K562 (cell line): ENCODE data around the gene NPDC1. TPM values are rescaled to one million over a fixed set of nuclear protein-coding genes. Genes with fewer than 3 reads are reported as not detected.

Source experiments
- ATAC-seq: fragments of 200-7000 bp; cut with Tn5 transposase; 3 replicates; pipeline ENCODE4 v1.9.1; 2020; ENCODE audit warnings: moderate library complexity
- BruUV-seq: library from RNA; stranded (reverse); fragments of 400-500 nt; replicated peaks from 2 replicates; lab custom pipeline; 2021; lab: Mats Ljungman, UMichigan
- CTCF ChIA-PET: fragments of 300-600 bp; formaldehyde crosslinking; extraction: SDS; loops from one replicate; lab custom pipeline; 2021; ENCODE audit warnings: low intra/inter-chr PET ratio; lab: Yijun Ruan, JAX
- POLR2A ChIA-PET: fragments of 300-600, 350-650 bp; sonication (Branson Sonifier 250); formaldehyde crosslinking; extraction: SDS; loops from one replicate; lab custom pipeline; 2021; ENCODE audit warnings: antibody characterized with exemption, inconsistent platforms; lab: Yijun Ruan, JAX
- DNase-seq, 4 experiments: peaks; one replicate each; pipeline versions ENCODE4 v3.0.0 to v3.0.0-alpha.2; 2011 to 2018; ENCODE audit warnings: low spot score in 3 of 4, mixed read lengths in 3 of 4; ENCODE audit errors: extremely low read depth in 1 of 4
- FAIRE-seq: peaks from 2 replicates; lab custom pipeline; 2011; peaks lifted over from hg19 to GRCh38; lab: Jason Lieb, UNC
- H2AFZ ChIP-seq: 2 replicates; pipeline ENCODE4 v1.6.0; 2011; ENCODE audit warnings: low read depth, low read length, control low read depth, inconsistent platforms
- H3K27ac ChIP-seq: fragments of 200-600 bp; 3 replicates; pipeline ENCODE4 v1.8.0; 2011; ENCODE audit warnings: low read depth, mild to moderate bottlenecking, control low read depth, inconsistent platforms, low read length, moderate library complexity, mixed read lengths; ENCODE audit errors: extremely low read depth
- H3K27me3 ChIP-seq, 2 experiments: fragments of 300-600 bp in 1 of 2; 2 replicates in 1 of 2; 3 replicates in 1 of 2; pipeline versions ENCODE4 v1.6.0 to v1.8.0; 2011; ENCODE audit warnings: inconsistent platforms in 2 of 2, low read length in 2 of 2, mild to moderate bottlenecking in 1 of 2, mixed read lengths in 1 of 2, moderate library complexity in 1 of 2; ENCODE audit not compliant: control insufficient read depth in 2 of 2, insufficient read depth in 2 of 2
- H3K36me3 ChIP-seq: fragments of 300-600 bp; 3 replicates; pipeline ENCODE4 v1.8.0; 2011; ENCODE audit warnings: mild to moderate bottlenecking, low read length, inconsistent platforms; ENCODE audit not compliant: control insufficient read depth, insufficient read depth
- H3K4me1 ChIP-seq, 2 experiments: fragments of 200-600 bp in 1 of 2; replicated peaks in 1 of 2; 2 replicates in 1 of 2; 3 replicates in 1 of 2; pipeline versions ENCODE4 v1.5.1 to v1.8.0; 2011; ENCODE audit warnings: inconsistent platforms in 2 of 2, low read length in 2 of 2, mild to moderate bottlenecking in 1 of 2, mixed read lengths in 1 of 2, moderate library complexity in 1 of 2; ENCODE audit not compliant: control insufficient read depth in 2 of 2, insufficient read depth in 2 of 2
- H3K4me2 ChIP-seq: 2 replicates; pipeline ENCODE4 v1.6.1; 2011; ENCODE audit warnings: low read length, control low read depth, inconsistent platforms, mixed read lengths; ENCODE audit not compliant: insufficient read depth
- H3K4me3 ChIP-seq: fragments of 200-600 bp; sonication (generic), shearing (Covaris generic); 2 replicates; pipeline ENCODE4 v1.5.1; 2016; ENCODE audit warnings: control low read depth, inconsistent platforms
- H3K79me2 ChIP-seq: fragments of 200-600 bp; 3 replicates; pipeline ENCODE4 v1.8.0; 2011; ENCODE audit warnings: low read length, inconsistent platforms; ENCODE audit not compliant: control insufficient read depth, insufficient read depth
- H3K9ac ChIP-seq, 2 experiments: 2 replicates each; pipeline versions ENCODE4 v1.6.0 to v1.6.1; 2011; ENCODE audit warnings: low read depth in 2 of 2, low read length in 2 of 2, control low read depth in 1 of 2, inconsistent platforms in 1 of 2, mild to moderate bottlenecking in 1 of 2, mixed read lengths in 1 of 2; ENCODE audit not compliant: insufficient read depth in 1 of 2
- H3K9me1 ChIP-seq: one replicate; pipeline ENCODE4 v1.6.0; 2011; ENCODE audit warnings: inconsistent platforms, mild to moderate bottlenecking, low read length, moderate library complexity; ENCODE audit not compliant: control insufficient read depth, insufficient read depth
- H3K9me3 ChIP-seq: replicated peaks from 2 replicates; pipeline ENCODE4 v1.5.1; 2011; ENCODE audit warnings: low read depth, low read length, inconsistent platforms; ENCODE audit not compliant: control insufficient read depth, insufficient read depth
- H4K20me1 ChIP-seq: replicated peaks from 2 replicates; pipeline ENCODE4 v1.6.1; 2011; ENCODE audit warnings: low read length, inconsistent platforms, mixed read lengths; ENCODE audit not compliant: control insufficient read depth, insufficient read depth
- CBX3 ChIP-seq, 2 experiments: IDR thresholded peaks; 1 replicate in 1 of 2; 2 replicates in 1 of 2; pipeline ENCODE4 v1.6.1; 2012; ENCODE audit warnings: inconsistent platforms in 2 of 2, low read length in 2 of 2, borderline replicate concordance in 1 of 2, control low read depth in 1 of 2
- CHCHD3 ChIP-seq: fragments of 250-450 bp; sonication (Bioruptor Pico); IDR thresholded peaks from 2 replicates; pipeline ENCODE4 v2.1.2; 2022; ENCODE audit warnings: mild to moderate bottlenecking
- FOSL1 ChIP-seq: fragments of 200-800 bp; sonication (Bioruptor generic); conservative IDR thresholded peaks from 2 replicates; pipeline ENCODE4 v1.6.1; 2016; ENCODE audit warnings: missing genetic modification characterization, missing compliant biosample characterization
- HCFC1 ChIP-seq: IDR thresholded peaks from 2 replicates; pipeline ENCODE4 v1.6.1; 2012; ENCODE audit warnings: low read depth, low read length, improper control_type of control experiment
- HNRNPK ChIP-seq: fragments of 200-400 bp; formaldehyde crosslinking; IDR thresholded peaks from one replicate; pipeline ENCODE4 v1.6.1; 2018; ENCODE audit warnings: mild to moderate bottlenecking, low read depth, low read length; ENCODE audit not compliant: poor library complexity, severe bottlenecking
- MAX ChIP-seq: sonication (generic); formaldehyde crosslinking; IDR thresholded peaks from 2 replicates; pipeline ENCODE4 v1.9.0; 2022; ENCODE audit warnings: mild to moderate bottlenecking, missing genetic modification reagents
- MBD2 ChIP-seq: sonication (generic); IDR thresholded peaks from 2 replicates; pipeline ENCODE4 v1.6.1; 2016; ENCODE audit warnings: low read depth, borderline replicate concordance
- MTA3 ChIP-seq: fragments of 450-650 bp; formaldehyde crosslinking; IDR thresholded peaks from 2 replicates; pipeline ENCODE4 v1.6.1; 2017; ENCODE audit warnings: mild to moderate bottlenecking, borderline replicate concordance
- NR1H2 ChIP-seq: sonication (generic); formaldehyde crosslinking; IDR thresholded peaks from 2 replicates; pipeline ENCODE4 v1.4.0; 2020; ENCODE audit warnings: mild to moderate bottlenecking, missing genetic modification reagents
- RBFOX2 ChIP-seq: fragments of 200-400 bp; formaldehyde crosslinking; IDR thresholded peaks from 2 replicates; pipeline ENCODE4 v1.6.1; 2017; ENCODE audit warnings: low read depth, mild to moderate bottlenecking, low read length, moderate library complexity
- SREBF2 ChIP-seq: sonication (generic); formaldehyde crosslinking; IDR thresholded peaks from 2 replicates; pipeline ENCODE4 v1.4.0; 2020; ENCODE audit warnings: mild to moderate bottlenecking, missing genetic modification reagents
- ZNF444 ChIP-seq: fragments of 250-450 bp; sonication (Bioruptor Pico); IDR thresholded peaks from 2 replicates; pipeline ENCODE4 v1.4.0; 2020; ENCODE audit warnings: mild to moderate bottlenecking, moderate library complexity
- ZNF57 ChIP-seq: fragments of 450-650 bp; formaldehyde crosslinking; IDR thresholded peaks from 2 replicates; pipeline ENCODE4 v1.4.0; 2020; ENCODE audit warnings: mild to moderate bottlenecking, moderate library complexity
- ZSCAN32 ChIP-seq: fragments of 450-650 bp; formaldehyde crosslinking; IDR thresholded peaks from 2 replicates; pipeline ENCODE4 v1.4.0; 2020; ENCODE audit warnings: mild to moderate bottlenecking, moderate library complexity
- WGBS: fragments of 100-300 bp; shearing (Covaris generic); methylation state at CpG from one replicate; pipeline ENCODE4 v1.1.6; 2016; ENCODE audit warnings: low coverage, mixed read lengths; ENCODE audit not compliant: insufficient coverage; ENCODE audit errors: missing lambda C conversion rate; 5-methylcytosine and 5-hydroxymethylcytosine counted together
- in situ Hi-C: fragments of 300-500 bp; cut with MboI; formaldehyde crosslinking; loops from 4 replicates; pipeline ENCODE4 v1.15.0; 2018; ENCODE audit warnings: inconsistent platforms, mixed read lengths
- intact Hi-C: fragments of 100-400 bp; cut with micrococcal nuclease; formaldehyde crosslinking; loops from 2 replicates; pipeline ENCODE4 v1.14.2; 2022
- polyA plus RNA-seq, 8 experiments: library from polyadenylated mRNA; depleted of rRNA in 4 of 8; stranded (reverse) in 5 of 8; unstranded in 3 of 8; fragments of >200 nt; fragmentation: Nextera tagmentation in 2 of 8; fragmentation: Illumina TruSeq in 1 of 8; extraction: Ambion mirVana in 2 of 8; extraction: Trizol in 1 of 8; gene quantifications; 2 replicates each; pipeline versions ENCODE4 v1.2.1 to v1.2.3, GENCODE V29; 2011 to 2014; ENCODE audit warnings: inconsistent platforms in 1 of 8, missing spikeins in 1 of 8
- total RNA-seq, 7 experiments: library from RNA; depleted of rRNA in 6 of 7; stranded (reverse); fragments of >200 nt in 6 of 7; fragmentation: Illumina TruSeq in 2 of 7; extraction: Trizol in 2 of 7; gene quantifications; 2 replicates each; pipeline versions ENCODE4 v1.2.1 to v1.2.3, GENCODE V29; 2011 to 2021; ENCODE audit warnings: low replicate concordance in 1 of 7
- TF ChIP-seq, protein P1 (sequence below): fragments of 200-400 bp; formaldehyde crosslinking; IDR thresholded peaks from 2 replicates; pipeline ENCODE4 v1.6.1; 2017; ENCODE audit warnings: mild to moderate bottlenecking, low read depth, low read length, moderate library complexity
- TF ChIP-seq, protein P2 (sequence below), 2 experiments: fragments of 450-650 bp in 1 of 2; sonication (generic) in 1 of 2; formaldehyde crosslinking; conservative IDR thresholded peaks; 2 replicates each; pipeline versions ENCODE4 v1.4.0 to v1.8.1; 2020 to 2022; ENCODE audit warnings: mild to moderate bottlenecking in 1 of 2, missing genetic modification reagents in 1 of 2

The NPDC1 gene
- total and polyA plus RNA-seq, 9 of the 15 experiments (the other 6 are each of a cell fraction or from before 2014, with no cell fraction given), result 0.06 to 2.1 (median 0.53) TPM; not detected in 3

- intact Hi-C loops, result no loop called here
- Histone ChIP-seq H3K4me2 (peak within 1 kb of the TSS; percentile 91), H3K9me1 (peaks cover 8% of the 10 kb centered on the region), H2AFZ (peak within 1 kb of the TSS; percentile 73), H3K27me3 (no peaks in the 10 kb centered on the region), H3K9ac (peak within 1 kb of the TSS; percentile 86 to 94), H3K9me3 (no peaks in the 10 kb centered on the region), H3K4me1 (peaks cover 40 to 78% of the 10 kb centered on the region in 2 experiments), H3K4me3 (peak within 1 kb of the TSS; percentile 65), H3K36me3 (peaks cover 22% of the 10 kb centered on the region; the same call in 2 of the 3 replicates), H3K27ac (peak within 1 kb of the TSS; percentile 88), H3K79me2 (peaks cover 39% of the 10 kb centered on the region), H4K20me1 (peaks cover 14% of the 10 kb centered on the region)
- BruUV-seq, result no TSS peak
- DNase-seq (peak; percentile 92 to 96 (median 94)), FAIRE-seq (peak; percentile 97), ATAC-seq (peak; percentile 92)
- in situ Hi-C loops, result no loop called here
- ChIA-PET CTCF (interaction anchor here (0.6 kb wide), 1 partner anchor 24 kb away, joined by 7 read pairs; no protein-coding TSS in a partner anchor), POLR2A (interaction anchor here (0.7 to 2.5 kb wide), 13 partner anchors 9 to 223 kb away, joined by 3 to 14 read pairs (median 4); partner anchors contain the start of genes MAN1B1, NPDC1 and TUBB4B)
- WGBS, result under 1% methylated on average over 72 of the region's 74 CpGs
- no peak for TF ChIP-seq CBX3 (IDR thresholded peaks at IDR 0.05; ENCODE audit: borderline replicate concordance in 1 of 2, low read length in 2 of 2)
- peak; percentile 34 for TF ChIP-seq FOSL1 (tag)
- no peak for TF ChIP-seq NR1H2 (CRISPR knock-in tag)
- TF ChIP-seq HNRNPK, result no peak
- no peak for TF ChIP-seq ZSCAN32 (CRISPR knock-in tag)
- 0 out of 2 replicates have a peak, but pooled peaks have one; percentile 7 for TF ChIP-seq HCFC1
- TF ChIP-seq, protein P1, sequence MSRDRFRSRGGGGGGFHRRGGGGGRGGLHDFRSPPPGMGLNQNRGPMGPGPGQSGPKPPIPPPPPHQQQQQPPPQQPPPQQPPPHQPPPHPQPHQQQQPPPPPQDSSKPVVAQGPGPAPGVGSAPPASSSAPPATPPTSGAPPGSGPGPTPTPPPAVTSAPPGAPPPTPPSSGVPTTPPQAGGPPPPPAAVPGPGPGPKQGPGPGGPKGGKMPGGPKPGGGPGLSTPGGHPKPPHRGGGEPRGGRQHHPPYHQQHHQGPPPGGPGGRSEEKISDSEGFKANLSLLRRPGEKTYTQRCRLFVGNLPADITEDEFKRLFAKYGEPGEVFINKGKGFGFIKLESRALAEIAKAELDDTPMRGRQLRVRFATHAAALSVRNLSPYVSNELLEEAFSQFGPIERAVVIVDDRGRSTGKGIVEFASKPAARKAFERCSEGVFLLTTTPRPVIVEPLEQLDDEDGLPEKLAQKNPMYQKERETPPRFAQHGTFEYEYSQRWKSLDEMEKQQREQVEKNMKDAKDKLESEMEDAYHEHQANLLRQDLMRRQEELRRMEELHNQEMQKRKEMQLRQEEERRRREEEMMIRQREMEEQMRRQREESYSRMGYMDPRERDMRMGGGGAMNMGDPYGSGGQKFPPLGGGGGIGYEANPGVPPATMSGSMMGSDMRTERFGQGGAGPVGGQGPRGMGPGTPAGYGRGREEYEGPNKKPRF, result no peak
- peak; percentile 50; the same call in 1 of the 2 replicates for TF ChIP-seq MBD2
- peak; percentile 73; the same call in 1 of the 2 replicates for TF ChIP-seq MTA3
- TF ChIP-seq, protein P2, sequence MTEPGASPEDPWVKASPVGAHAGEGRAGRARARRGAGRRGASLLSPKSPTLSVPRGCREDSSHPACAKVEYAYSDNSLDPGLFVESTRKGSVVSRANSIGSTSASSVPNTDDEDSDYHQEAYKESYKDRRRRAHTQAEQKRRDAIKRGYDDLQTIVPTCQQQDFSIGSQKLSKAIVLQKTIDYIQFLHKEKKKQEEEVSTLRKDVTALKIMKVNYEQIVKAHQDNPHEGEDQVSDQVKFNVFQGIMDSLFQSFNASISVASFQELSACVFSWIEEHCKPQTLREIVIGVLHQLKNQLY (CRISPR knock-in tag; conservative IDR thresholded peaks at IDR 0.05), result no peak
- peak; percentile 90 for TF ChIP-seq RBFOX2
- TF ChIP-seq ZNF444 (CRISPR knock-in tag), result no peak
- no peak for TF ChIP-seq SREBF2
- no peak for TF ChIP-seq CHCHD3 (CRISPR knock-in tag)
- peak; percentile 87 for TF ChIP-seq MAX (CRISPR knock-in tag)
- TF ChIP-seq ZNF57 (CRISPR knock-in tag), result no peak
Observed at GRCh38 chr9:137070201-137070905, 24.4 kb upstream of the NPDC1 start, which contains the start of gene SAPCD2. SAPCD2 (minus strand) TSS chr9:137070557; CDS start chr9:137070460, 97 bp downstream.
